GM23338 (cell line): ENCODE measurements around the gene HIC2. TPM values are rescaled to one million over a fixed set of nuclear protein-coding genes. Genes with fewer than 3 reads are reported as not detected.
"Not testable (repeated sequence)": the region's sequence is repeated elsewhere in the genome, so short reads cannot be mapped to it uniquely, and the experiment has no call there.

ENCODE experiments used
- ATAC-seq: fragments of 200-7000 bp; cut with Tn5 transposase; 3 replicates; pipeline ENCODE4 v1.9.1; 2020
- DNase-seq: peaks from one replicate; pipeline ENCODE4 v3.0.0-alpha.2; 2015; ENCODE audit warnings: low spot score
- H2AFZ ChIP-seq: fragments of 200-600 bp; sonication (generic); 2 replicates; pipeline ENCODE4 v1.8.0; 2016; ENCODE audit warnings: antibody characterized with exemption, mild to moderate bottlenecking, moderate library complexity
- H3F3A ChIP-seq: fragments of 200-600 bp; sonication (generic); replicated peaks from 2 replicates; pipeline ENCODE4 v1.8.0; 2017; ENCODE audit warnings: antibody characterized with exemption, mixed run types, low read depth
- H3K27ac ChIP-seq: fragments of 200-600 bp; sonication (generic); 2 replicates; pipeline ENCODE4 v1.6.1; 2016; ENCODE audit warnings: low read depth
- H3K27me3 ChIP-seq: fragments of 200-600 bp; sonication (generic); 2 replicates; pipeline ENCODE4 v1.8.0; 2016; ENCODE audit warnings: mild to moderate bottlenecking, mixed run types, moderate library complexity; ENCODE audit not compliant: insufficient read depth
- H3K36me3 ChIP-seq: fragments of 200-600 bp; sonication (generic); 2 replicates; pipeline ENCODE4 v1.8.0; 2016; ENCODE audit warnings: mild to moderate bottlenecking; ENCODE audit not compliant: insufficient read depth
- H3K4me1 ChIP-seq: fragments of 200-600 bp; sonication (generic); 2 replicates; pipeline ENCODE4 v1.8.0; 2016; ENCODE audit warnings: mild to moderate bottlenecking, moderate library complexity; ENCODE audit not compliant: insufficient read depth
- H3K4me2 ChIP-seq: fragments of 200-600 bp; sonication (generic); 2 replicates; pipeline ENCODE4 v1.7.1; 2017; ENCODE audit warnings: mixed run types
- H3K4me3 ChIP-seq: fragments of 200-600 bp; sonication (generic); 2 replicates; pipeline ENCODE4 v1.6.1; 2016; ENCODE audit warnings: mixed run types
- H3K79me2 ChIP-seq: fragments of 200-600 bp; sonication (generic); replicated peaks from 2 replicates; pipeline ENCODE4 v1.8.0; 2017; ENCODE audit warnings: mild to moderate bottlenecking; ENCODE audit not compliant: insufficient read depth
- H3K9me2 ChIP-seq: fragments of 200-600 bp; sonication (generic); 2 replicates; pipeline ENCODE4 v1.8.0; 2017; ENCODE audit not compliant: insufficient read depth
- H4K20me1 ChIP-seq: fragments of 200-600 bp; sonication (generic); replicated peaks from 2 replicates; pipeline ENCODE4 v1.8.0; 2017; ENCODE audit warnings: mild to moderate bottlenecking; ENCODE audit not compliant: insufficient read depth
- H3K27ac Mint-ChIP-seq: 2 replicates; pipeline ENCODE4 v1.8.0; 2020; ENCODE audit warnings: inconsistent platforms, mild to moderate bottlenecking, moderate library complexity, mixed read lengths
- H3K27me3 Mint-ChIP-seq: 3 replicates; pipeline ENCODE4 v1.8.0; 2022; ENCODE audit warnings: low read depth, mild to moderate bottlenecking, moderate library complexity, mixed read lengths, inconsistent platforms; ENCODE audit not compliant: insufficient read depth, poor library complexity
- H3K36me3 Mint-ChIP-seq: 3 replicates; pipeline ENCODE4 v1.8.0; 2021; ENCODE audit warnings: low read depth, mild to moderate bottlenecking, inconsistent platforms, moderate library complexity, mixed read lengths
- H3K4me1 Mint-ChIP-seq: 3 replicates; pipeline ENCODE4 v1.8.0; 2020; ENCODE audit warnings: mild to moderate bottlenecking, inconsistent platforms, mixed read lengths
- H3K4me3 Mint-ChIP-seq: 3 replicates; pipeline ENCODE4 v1.8.0; 2021; ENCODE audit warnings: moderate library complexity, mild to moderate bottlenecking, inconsistent platforms, mixed read lengths
- H3K9me3 Mint-ChIP-seq: 3 replicates; pipeline ENCODE4 v1.8.0; 2020; ENCODE audit warnings: moderate library complexity, mild to moderate bottlenecking, inconsistent platforms, mixed read lengths
- polyA plus RNA-seq: library from polyadenylated mRNA; unstranded; fragments of >200 nt; fragmentation: Nextera tagmentation; extraction: Ambion mirVana; gene quantifications from 2 replicates; pipeline ENCODE4 v1.2.1, GENCODE V29; 2016
- total RNA-seq: library from RNA; depleted of rRNA; stranded (reverse); fragments of >200 nt; shearing (Covaris generic); gene quantifications from 2 replicates; pipeline ENCODE4 v1.2.3, GENCODE V29; 2014

HIC2 gene
- total and polyA plus RNA-seq, 2 experiments from 2014 or later = 8.0 to 34.0 TPM

GRCh38 chr22:21468194-21469096 is 51.3 kb downstream of the HIC2 start:
- H3K4me1 Mint-ChIP-seq, H3K79me2 ChIP-seq, H3K9me2 ChIP-seq, H3K36me3 ChIP-seq, H3F3A ChIP-seq, H3K27ac ChIP-seq, H3K27me3 Mint-ChIP-seq, H2AFZ ChIP-seq, H3K4me2 ChIP-seq, H3K27me3 ChIP-seq, H3K9me3 Mint-ChIP-seq, H3K36me3 Mint-ChIP-seq, H4K20me1 ChIP-seq, H3K4me1 ChIP-seq: not testable (repeated sequence)
- DNase-seq (peak; percentile 79), ATAC-seq (peak; percentile 77)
- peak overlapping the region; percentile 96 for H3K27ac Mint-ChIP-seq
- peak overlapping the region; percentile 81 for H3K4me3 Mint-ChIP-seq
- H3K4me3 ChIP-seq = peak overlapping the region; percentile 51

- H3K27ac ChIP-seq, H4K20me1 ChIP-seq, H3K36me3 ChIP-seq, H3K4me1 Mint-ChIP-seq, DNase-seq, H3K27me3 Mint-ChIP-seq, H2AFZ ChIP-seq, H3K36me3 Mint-ChIP-seq, H3K4me2 ChIP-seq, H3K9me3 Mint-ChIP-seq, H3K9me2 ChIP-seq, H3K4me3 Mint-ChIP-seq, H3K4me1 ChIP-seq, H3K27me3 ChIP-seq, H3F3A ChIP-seq, H3K4me3 ChIP-seq, H3K27ac Mint-ChIP-seq, H3K79me2 ChIP-seq: not testable (repeated sequence)
- ATAC-seq = peak; percentile 45
Measured at GRCh38 chr22:21469097-21469994, 52.2 kb downstream of the HIC2 start.

- not testable (repeated sequence) for ATAC-seq, H2AFZ ChIP-seq, H3K4me3 ChIP-seq, H3K4me1 Mint-ChIP-seq, H3K9me3 Mint-ChIP-seq, H3K27me3 Mint-ChIP-seq, DNase-seq, H3K9me2 ChIP-seq, H3K27ac Mint-ChIP-seq, H3K27me3 ChIP-seq, H3K36me3 ChIP-seq, H3K36me3 Mint-ChIP-seq, H3K27ac ChIP-seq, H3K4me2 ChIP-seq, H3F3A ChIP-seq, H3K4me3 Mint-ChIP-seq, H4K20me1 ChIP-seq, H3K79me2 ChIP-seq, H3K4me1 ChIP-seq
Measured at GRCh38 chr22:21472984-21473383, 55.8 kb downstream of the HIC2 start.

- peak; percentile 46 for ATAC-seq
- not testable (repeated sequence) for H3K4me3 ChIP-seq, H3K36me3 ChIP-seq, DNase-seq, H2AFZ ChIP-seq, H3K79me2 ChIP-seq, H3K4me2 ChIP-seq, H3K9me3 Mint-ChIP-seq, H3K27me3 ChIP-seq, H3K36me3 Mint-ChIP-seq, H3K27me3 Mint-ChIP-seq, H3K4me1 Mint-ChIP-seq, H3K27ac ChIP-seq, H4K20me1 ChIP-seq, H3F3A ChIP-seq, H3K9me2 ChIP-seq, H3K4me3 Mint-ChIP-seq, H3K4me1 ChIP-seq, H3K27ac Mint-ChIP-seq
Measured at GRCh38 chr22:21473664-21474063, 56.5 kb downstream of the HIC2 start.

- not testable (repeated sequence) for H3K4me3 Mint-ChIP-seq, H3K9me3 Mint-ChIP-seq, H3K27ac Mint-ChIP-seq, H2AFZ ChIP-seq, ATAC-seq, H3K4me3 ChIP-seq, H4K20me1 ChIP-seq, H3K27ac ChIP-seq, H3K4me1 ChIP-seq, H3K36me3 Mint-ChIP-seq, H3K4me1 Mint-ChIP-seq, H3K27me3 Mint-ChIP-seq, DNase-seq, H3F3A ChIP-seq, H3K27me3 ChIP-seq, H3K79me2 ChIP-seq, H3K4me2 ChIP-seq, H3K9me2 ChIP-seq, H3K36me3 ChIP-seq
Measured at GRCh38 chr22:21484039-21484438, 66.9 kb downstream of the HIC2 start.

GRCh38 chr22:21487723-21488122 is 70.6 kb downstream of the HIC2 start:
- H3K27me3 ChIP-seq, H3K4me3 Mint-ChIP-seq, H3K36me3 ChIP-seq, H3K27ac ChIP-seq, H4K20me1 ChIP-seq, H3K9me2 ChIP-seq, ATAC-seq, DNase-seq, H3F3A ChIP-seq, H3K4me1 Mint-ChIP-seq, H3K27ac Mint-ChIP-seq, H3K4me3 ChIP-seq, H3K9me3 Mint-ChIP-seq, H2AFZ ChIP-seq, H3K36me3 Mint-ChIP-seq, H3K4me2 ChIP-seq, H3K4me1 ChIP-seq, H3K79me2 ChIP-seq, H3K27me3 Mint-ChIP-seq: not testable (repeated sequence)
